Glutamatergic neuron (in vitro differentiated cells): ENCODE data around the gene FZD1. TPM values are rescaled to one million over a fixed set of nuclear protein-coding genes. Genes with fewer than 3 reads are reported as not detected.

Source experiments
- DNase-seq: peaks from one replicate; pipeline ENCODE4 v3.0.0; 2022
- H3K27ac Mint-ChIP-seq: one replicate; pipeline ENCODE4 v1.8.0; 2020; ENCODE audit warnings: mild to moderate bottlenecking, mixed read lengths, inconsistent platforms; ENCODE audit not compliant: unreplicated experiment
- H3K27me3 Mint-ChIP-seq: one replicate; pipeline ENCODE4 v1.8.0; 2020; ENCODE audit warnings: mild to moderate bottlenecking, moderate library complexity, mixed read lengths, inconsistent platforms; ENCODE audit not compliant: unreplicated experiment
- H3K36me3 Mint-ChIP-seq: one replicate; pipeline ENCODE4 v1.8.0; 2020; ENCODE audit warnings: mild to moderate bottlenecking, mixed read lengths, inconsistent platforms; ENCODE audit not compliant: unreplicated experiment
- H3K4me1 Mint-ChIP-seq: one replicate; pipeline ENCODE4 v1.8.0; 2020; ENCODE audit warnings: mild to moderate bottlenecking, low read depth, mixed read lengths, inconsistent platforms; ENCODE audit not compliant: unreplicated experiment
- H3K4me3 Mint-ChIP-seq: one replicate; pipeline ENCODE4 v1.8.0; 2020; ENCODE audit warnings: mild to moderate bottlenecking, mixed read lengths, inconsistent platforms; ENCODE audit not compliant: unreplicated experiment
- H3K9me3 Mint-ChIP-seq: one replicate; pipeline ENCODE4 v1.8.0; 2020; ENCODE audit warnings: mild to moderate bottlenecking, moderate library complexity, mixed read lengths, inconsistent platforms; ENCODE audit not compliant: unreplicated experiment
- total RNA-seq: library from RNA; stranded (reverse); fragmentation: NEBNext Ultra II Directional; extraction: Animal tissue kit (Norgen Biotek cat#: 25700); gene quantifications from one replicate; pipeline ENCODE4 v1.2.1, GENCODE V29; 2021; ENCODE audit not compliant: unreplicated experiment
- TF ChIP-seq, protein P1 (sequence below): fragments of 200-600 bp; sonication (generic); IDR thresholded peaks from one replicate; pipeline ENCODE4 v1.5.0; 2021; ENCODE audit not compliant: partially characterized antibody, unreplicated experiment

Gene FZD1
- total RNA-seq, 1 donor from 2014 or later, result 4.9 TPM

DNA sequence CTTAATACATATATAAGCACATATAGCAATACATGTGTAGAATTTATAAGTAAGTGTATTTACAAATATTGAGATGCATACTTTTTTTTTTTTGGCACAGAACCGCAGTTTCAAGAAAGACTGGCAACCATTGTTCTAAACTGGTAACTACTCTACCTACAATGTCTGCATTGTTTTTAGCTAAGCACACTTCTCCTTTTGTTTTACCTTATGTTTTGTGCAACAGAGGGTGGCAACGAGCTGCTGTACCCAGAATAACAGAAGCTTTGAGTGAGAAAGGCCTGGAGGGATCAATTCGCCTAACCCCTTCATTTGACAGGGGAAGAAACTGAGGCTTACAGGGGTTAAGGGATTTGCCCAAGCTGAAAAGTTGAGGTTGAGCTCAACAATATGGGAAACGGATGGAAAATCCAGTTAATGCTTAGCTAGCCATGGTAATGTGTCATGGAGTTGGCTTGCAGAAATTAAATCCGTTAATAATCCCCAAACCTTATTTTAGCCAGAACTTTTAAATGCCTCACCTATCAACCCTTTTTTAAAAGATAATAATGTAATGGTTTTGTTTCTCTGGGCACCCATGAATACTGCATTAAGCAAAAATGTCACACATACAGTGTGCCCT lies 25.5 kb downstream of the FZD1 start:
- DNase-seq, result no peak
- TF ChIP-seq, protein P1, sequence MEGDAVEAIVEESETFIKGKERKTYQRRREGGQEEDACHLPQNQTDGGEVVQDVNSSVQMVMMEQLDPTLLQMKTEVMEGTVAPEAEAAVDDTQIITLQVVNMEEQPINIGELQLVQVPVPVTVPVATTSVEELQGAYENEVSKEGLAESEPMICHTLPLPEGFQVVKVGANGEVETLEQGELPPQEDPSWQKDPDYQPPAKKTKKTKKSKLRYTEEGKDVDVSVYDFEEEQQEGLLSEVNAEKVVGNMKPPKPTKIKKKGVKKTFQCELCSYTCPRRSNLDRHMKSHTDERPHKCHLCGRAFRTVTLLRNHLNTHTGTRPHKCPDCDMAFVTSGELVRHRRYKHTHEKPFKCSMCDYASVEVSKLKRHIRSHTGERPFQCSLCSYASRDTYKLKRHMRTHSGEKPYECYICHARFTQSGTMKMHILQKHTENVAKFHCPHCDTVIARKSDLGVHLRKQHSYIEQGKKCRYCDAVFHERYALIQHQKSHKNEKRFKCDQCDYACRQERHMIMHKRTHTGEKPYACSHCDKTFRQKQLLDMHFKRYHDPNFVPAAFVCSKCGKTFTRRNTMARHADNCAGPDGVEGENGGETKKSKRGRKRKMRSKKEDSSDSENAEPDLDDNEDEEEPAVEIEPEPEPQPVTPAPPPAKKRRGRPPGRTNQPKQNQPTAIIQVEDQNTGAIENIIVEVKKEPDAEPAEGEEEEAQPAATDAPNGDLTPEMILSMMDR, result no peak
- H3K4me3 Mint-ChIP-seq, result no peak overlapping the region
- H3K36me3 Mint-ChIP-seq, result peaks cover 6% of the 10 kb centered on the region
- H3K27ac Mint-ChIP-seq, result no peak overlapping the region
- peaks cover 1% of the 10 kb centered on the region for H3K9me3 Mint-ChIP-seq
- H3K27me3 Mint-ChIP-seq, result no peaks in the 10 kb centered on the region
- H3K4me1 Mint-ChIP-seq, result peaks cover 15% of the 10 kb centered on the region

GRCh38 chr7:91291302-91291701 lies 27.1 kb downstream of the FZD1 start:
- Mint-ChIP-seq H3K27me3 (no peaks in the 10 kb centered on the region), H3K27ac (no peak overlapping the region), H3K4me3 (no peak overlapping the region), H3K36me3 (peaks cover 6% of the 10 kb centered on the region), H3K4me1 (peaks cover 17% of the 10 kb centered on the region), H3K9me3 (peaks cover 1% of the 10 kb centered on the region)
- DNase-seq, result no peak
- TF ChIP-seq, protein P1, result no peak

DNA sequence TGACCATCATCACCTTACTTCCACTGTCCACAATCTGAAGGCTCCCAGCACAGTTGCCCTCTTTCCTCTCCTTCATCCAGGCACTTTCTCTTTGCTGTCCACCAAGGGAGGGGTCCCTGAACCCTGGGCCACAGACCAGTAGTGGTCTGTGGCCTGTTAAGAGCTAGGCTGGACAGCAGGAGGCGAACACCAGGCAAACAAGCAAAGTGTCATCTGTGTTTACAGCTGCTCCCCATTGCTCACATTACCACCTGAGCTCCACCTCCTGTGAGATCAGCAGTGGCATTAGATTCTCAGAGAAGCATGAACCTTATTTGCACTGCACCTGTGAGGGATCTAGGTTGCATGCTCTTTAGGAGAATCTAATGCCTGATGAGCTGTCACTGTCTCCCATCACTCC lies 27.7 kb downstream of the FZD1 start:
- Mint-ChIP-seq H3K4me3 (no peak overlapping the region), H3K36me3 (peaks cover 6% of the 10 kb centered on the region), H3K9me3 (peaks cover 1% of the 10 kb centered on the region), H3K27ac (no peak overlapping the region), H3K4me1 (peaks cover 17% of the 10 kb centered on the region), H3K27me3 (peaks cover 2% of the 10 kb centered on the region)
- TF ChIP-seq, protein P1, result no peak
- no peak for DNase-seq

DNA sequence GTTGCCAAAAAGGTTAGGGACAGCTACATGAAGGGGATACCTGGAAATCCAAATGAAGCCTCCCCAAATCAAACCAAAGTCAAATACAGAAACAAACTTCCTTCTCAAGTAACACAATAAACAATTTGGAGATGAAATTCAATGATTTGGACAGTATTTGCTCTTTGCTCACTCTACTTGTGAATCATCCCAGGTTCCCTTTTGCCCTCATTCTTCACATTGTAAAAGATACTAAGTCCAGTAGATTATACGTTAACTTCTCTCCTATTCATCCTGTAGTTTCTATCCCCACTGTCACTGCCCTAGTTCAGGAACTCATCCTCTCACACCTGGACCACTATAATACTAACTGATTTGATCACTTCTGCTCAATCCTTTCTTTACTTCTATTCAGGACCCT lies 28.3 kb downstream of the FZD1 start:
- no peak for DNase-seq
- peaks cover 1% of the 10 kb centered on the region for H3K9me3 Mint-ChIP-seq
- H3K4me3 Mint-ChIP-seq, result no peak overlapping the region
- H3K27ac Mint-ChIP-seq, result no peak overlapping the region
- peaks cover 2% of the 10 kb centered on the region for H3K27me3 Mint-ChIP-seq
- peaks cover 17% of the 10 kb centered on the region for H3K4me1 Mint-ChIP-seq
- peaks cover 6% of the 10 kb centered on the region for H3K36me3 Mint-ChIP-seq
- TF ChIP-seq, protein P1, result no peak

DNA sequence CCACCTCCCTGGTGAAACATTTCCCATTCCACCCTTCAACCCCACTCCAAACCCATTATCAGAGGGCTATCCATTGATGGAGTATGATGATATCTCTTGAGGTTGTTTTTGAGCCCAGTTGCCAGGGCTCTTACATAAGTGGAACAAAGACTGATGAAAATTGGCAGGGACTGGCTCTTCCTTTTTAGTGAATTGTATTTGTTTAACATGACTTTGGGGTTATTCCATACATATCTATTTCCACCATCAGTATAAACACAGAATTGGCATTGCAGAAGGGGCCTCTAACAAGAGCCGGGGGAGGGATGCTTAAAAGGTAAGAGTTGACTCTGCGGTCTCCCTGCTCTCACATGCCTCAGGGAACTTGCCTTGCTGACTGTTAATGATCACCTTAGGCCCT lies 28.9 kb downstream of the FZD1 start:
- no peak overlapping the region for H3K27ac Mint-ChIP-seq
- peaks cover 17% of the 10 kb centered on the region for H3K4me1 Mint-ChIP-seq
- no peak overlapping the region for H3K4me3 Mint-ChIP-seq
- TF ChIP-seq, protein P1, result no peak
- peaks cover 1% of the 10 kb centered on the region for H3K9me3 Mint-ChIP-seq
- H3K36me3 Mint-ChIP-seq, result peaks cover 6% of the 10 kb centered on the region
- no peak for DNase-seq
- peaks cover 2% of the 10 kb centered on the region for H3K27me3 Mint-ChIP-seq
